GM12878 (cell line): Measurements from ENCODE around the gene INPP5D.

Source experiments
- CBFB ChIP-seq: IDR thresholded peaks from 2 replicates; pipeline ENCODE4 v1.6.1; 2016; ENCODE audit warnings: antibody characterized with exemption, low read depth
- CEBPB ChIP-seq, 2 experiments: fragments of 150-350 bp in 1 of 2; IDR thresholded peaks; 2 replicates each; pipeline ENCODE4 v1.6.1; 2012 to 2014; ENCODE audit warnings: low read depth in 2 of 2, low read length in 2 of 2, borderline replicate concordance in 1 of 2, inconsistent platforms in 1 of 2
- CTCF ChIP-seq, 3 experiments: IDR thresholded peaks in 2 of 3; conservative IDR thresholded peaks in 1 of 3; 2 replicates each; pipeline ENCODE4 v1.5.1; 2011; ENCODE audit warnings: low read depth in 3 of 3, low read length in 3 of 3, mild to moderate bottlenecking in 3 of 3, control low read depth in 2 of 3, moderate library complexity in 2 of 3, inconsistent platforms in 1 of 3, mixed read lengths in 1 of 3; ENCODE audit not compliant: control insufficient read depth in 2 of 3, insufficient read depth in 1 of 3; ENCODE audit errors: extremely low read depth in 1 of 3
- ESRRA ChIP-seq: IDR thresholded peaks from 2 replicates; pipeline ENCODE4 v1.6.1; 2012; ENCODE audit warnings: mild to moderate bottlenecking, low read length, improper control_type of control experiment
- EZH2 ChIP-seq: IDR thresholded peaks from 2 replicates; pipeline ENCODE4 v1.6.1; 2012; ENCODE audit warnings: low read depth, mild to moderate bottlenecking, control low read depth, inconsistent platforms, low read length, borderline replicate concordance; ENCODE audit not compliant: control insufficient read depth
- MXI1 ChIP-seq: fragments of 150-350 bp; IDR thresholded peaks from 2 replicates; pipeline ENCODE4 v1.6.1; 2011; ENCODE audit warnings: low read depth, mild to moderate bottlenecking, inconsistent platforms, low read length, improper control_type of control experiment
- MYC ChIP-seq: IDR thresholded peaks from 2 replicates; pipeline ENCODE4 v1.6.1; 2011; ENCODE audit warnings: mild to moderate bottlenecking, low read length, moderate library complexity, inconsistent platforms; ENCODE audit not compliant: insufficient read depth, insufficient replicate concordance, insufficient read length, severe bottlenecking
- TCF12 ChIP-seq: IDR thresholded peaks from 2 replicates; pipeline ENCODE4 v1.6.1; 2011; ENCODE audit warnings: low read depth, mild to moderate bottlenecking, low read length
- TCF3 ChIP-seq: IDR thresholded peaks from 2 replicates; pipeline ENCODE4 v1.6.1; 2012; ENCODE audit warnings: low read depth, mild to moderate bottlenecking, low read length, borderline replicate concordance; ENCODE audit not compliant: insufficient read depth
- USF2 ChIP-seq: IDR thresholded peaks from 2 replicates; pipeline ENCODE4 v1.6.1; 2011; ENCODE audit warnings: low read depth, low read length, improper control_type of control experiment, borderline replicate concordance
- YY1 ChIP-seq: IDR thresholded peaks from 2 replicates; pipeline ENCODE4 v1.6.1; 2011; ENCODE audit warnings: low read depth, mild to moderate bottlenecking, low read length
- ZNF592 ChIP-seq: fragments of 450-650 bp; IDR thresholded peaks from 2 replicates; pipeline ENCODE4 v1.6.1; 2017; ENCODE audit warnings: mild to moderate bottlenecking, moderate library complexity
- ZNF687 ChIP-seq: fragments of 450-650 bp; IDR thresholded peaks from 2 replicates; pipeline ENCODE4 v1.6.1; 2017; ENCODE audit warnings: mild to moderate bottlenecking, moderate library complexity

GRCh38 chr2:233084488-233084887, 24.3 kb downstream of the INPP5D start:
- TF ChIP-seq CBFB = peak; percentile 28; the same call in 1 of the 2 replicates
- no peak for TF ChIP-seq USF2
- TF ChIP-seq CTCF (IDR thresholded peaks at IDR 0.05 in 2 of 3, conservative IDR thresholded peaks at IDR 0.05 in 1 of 3; ENCODE audit: control insufficient read depth in 2 of 3, extremely low read depth in 1 of 3, insufficient read depth in 1 of 3, low read depth in 3 of 3, low read length in 3 of 3) = no peak
- no peak for TF ChIP-seq ESRRA
- no peak for TF ChIP-seq ZNF592
- no peak for TF ChIP-seq MYC
- no peak for TF ChIP-seq MXI1
- TF ChIP-seq EZH2 = no peak
- TF ChIP-seq CEBPB (IDR thresholded peaks at IDR 0.05; ENCODE audit: borderline replicate concordance in 1 of 2, low read depth in 2 of 2, low read length in 2 of 2) = peak in 1 of 2 experiments; percentile 93; a peak in 1 of 4 replicates
- TF ChIP-seq YY1 = peak; percentile 40; the same call in 1 of the 2 replicates
- peak; percentile 86; the same call in 1 of the 2 replicates for TF ChIP-seq TCF3
- TF ChIP-seq TCF12 = peak; percentile 63; the same call in 1 of the 2 replicates
- TF ChIP-seq ZNF687 = peak; percentile 89
